BLaER1 treated with 17β-estradiol and CSF1 and Interleukin-3, amounts not matched to agents 10 nM and 100 nM (cell line): ENCODE measurements around the gene TAL1.

ENCODE experiments used
- H3K27ac ChIP-seq, 11 experiments: shearing (Covaris generic); formaldehyde crosslinking; 2 replicates each; pipeline ENCODE4 v1.8.1; 2022
- H3K27me3 ChIP-seq, 11 experiments: shearing (Covaris generic); formaldehyde crosslinking; 2 replicates each; pipeline ENCODE4 v1.8.1; 2022
- H3K36me3 ChIP-seq, 11 experiments: shearing (Covaris generic); formaldehyde crosslinking; 2 replicates each; pipeline ENCODE4 v1.8.1; 2022
- H3K4me1 ChIP-seq, 10 experiments: shearing (Covaris generic); formaldehyde crosslinking; 2 replicates each; pipeline ENCODE4 v1.8.1; 2022
- H3K4me2 ChIP-seq, 11 experiments: shearing (Covaris generic); formaldehyde crosslinking; 2 replicates each; pipeline ENCODE4 v1.8.1; 2022
- H3K4me3 ChIP-seq, 10 experiments: shearing (Covaris generic); formaldehyde crosslinking; 2 replicates each; pipeline ENCODE4 v1.8.1; 2022
- H3K9ac ChIP-seq, 11 experiments: shearing (Covaris generic); formaldehyde crosslinking; 2 replicates each; pipeline ENCODE4 v1.8.1; 2022
- H3K9me3 ChIP-seq, 11 experiments: shearing (Covaris generic); formaldehyde crosslinking; replicated peaks in 1 of 11; 2 replicates each; pipeline ENCODE4 v1.8.1; 2022
- H4K20me1 ChIP-seq, 11 experiments: shearing (Covaris generic); formaldehyde crosslinking; 2 replicates each; pipeline ENCODE4 v1.8.1; 2022
- Cebpa-rat ChIP-seq, 11 experiments: shearing (Covaris generic); IDR thresholded peaks; 2 replicates each; pipeline ENCODE4 v1.8.1; 2022

The TAL1 gene

DNA sequence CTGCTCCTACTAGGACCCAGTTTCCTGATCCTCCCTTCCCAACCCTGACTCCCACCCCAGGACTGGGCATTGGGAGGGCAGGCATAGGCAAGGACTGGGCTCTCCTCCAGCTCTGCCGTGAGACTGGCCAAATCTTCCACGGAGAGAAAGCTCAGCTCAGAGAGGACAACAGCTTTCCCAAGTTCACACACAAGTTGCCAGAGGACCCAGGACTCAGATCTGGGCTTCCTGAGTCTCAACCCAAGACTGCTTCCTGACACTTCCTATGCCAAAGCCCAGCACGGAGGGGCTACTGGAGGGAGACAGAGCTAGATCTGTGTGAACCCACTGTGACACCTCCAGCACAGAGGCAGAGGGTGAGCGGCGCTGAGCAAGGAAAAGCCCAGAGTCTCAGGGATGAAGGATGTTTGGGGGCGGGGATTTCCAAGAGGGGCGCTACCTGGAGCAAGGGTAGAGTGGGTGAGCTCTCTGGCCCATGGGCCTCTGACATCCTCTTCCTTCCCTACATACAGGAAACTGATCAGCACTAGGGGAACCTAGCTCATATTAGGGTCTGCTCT is 49.3 kb downstream of the TAL1 start:
- H3K9ac ChIP-seq, result 0 out of 22 replicates have a peak overlapping the region, but pooled peaks of 1 of the 11 experiments have one; percentile 42
- TF ChIP-seq Cebpa-rat (IDR thresholded peaks at IDR 0.05), result no peak
- no peaks in the 10 kb centered on the region for H3K9me3 ChIP-seq
- no peaks in the 10 kb centered on the region for H4K20me1 ChIP-seq
- no peak overlapping the region for H3K4me3 ChIP-seq
- H3K4me1 ChIP-seq, result peaks cover 6 to 26% (median 13%) of the 10 kb centered on the region in 10 experiments; a peak in 19 of 20 replicates
- H3K36me3 ChIP-seq, result no peaks in the 10 kb centered on the region
- no peak overlapping the region for H3K4me2 ChIP-seq
- no peaks in the 10 kb centered on the region for H3K27me3 ChIP-seq
- no peak overlapping the region for H3K27ac ChIP-seq

DNA sequence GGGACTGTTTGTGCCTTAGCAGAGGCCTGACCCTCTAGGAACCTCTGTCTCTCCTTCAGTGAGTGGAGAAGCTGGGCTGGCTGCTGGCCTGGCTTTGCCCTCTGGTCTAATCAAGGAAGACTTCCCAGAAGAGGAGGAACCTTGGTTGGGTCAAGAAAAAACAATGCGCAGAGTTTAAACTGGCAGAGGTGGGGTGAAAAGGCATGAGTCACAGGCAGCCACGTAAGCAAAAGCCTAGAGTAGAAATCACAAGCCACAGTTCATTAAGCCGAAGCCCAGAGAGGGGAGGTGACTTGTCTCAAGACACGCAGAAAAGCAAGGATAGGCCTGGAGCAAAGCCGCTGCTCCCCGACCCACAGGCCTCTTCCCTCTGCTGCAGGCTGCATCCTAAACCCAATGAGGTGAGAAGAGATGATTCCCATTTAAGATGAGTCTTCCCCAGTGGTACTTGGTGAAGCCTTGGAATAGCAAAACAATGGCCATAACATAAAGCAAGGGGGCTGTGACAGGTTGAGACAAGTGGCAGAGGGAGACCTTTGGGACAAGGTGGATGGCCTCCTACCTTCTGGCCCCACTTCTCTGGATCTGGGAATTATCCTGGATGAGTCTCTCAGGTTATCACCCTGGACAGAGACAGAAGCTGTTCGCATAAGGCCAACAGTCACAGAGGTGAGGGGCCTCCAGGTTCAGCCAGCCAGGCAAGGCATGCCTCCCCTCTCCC is 49.9 kb downstream of the TAL1 start:
- Histone ChIP-seq H3K27me3 (no peaks in the 10 kb centered on the region), H3K27ac (no peak overlapping the region), H3K9ac (peak overlapping the region in 2 of 11 experiments; percentile 15 to 42; a peak in 1 of 22 replicates), H3K4me2 (peak overlapping the region in 1 of 11 experiments; percentile 30; a peak in 1 of 22 replicates), H3K36me3 (no peaks in the 10 kb centered on the region), H3K4me3 (no peak overlapping the region), H3K9me3 (no peaks in the 10 kb centered on the region), H3K4me1 (peaks cover 6 to 26% (median 13%) of the 10 kb centered on the region in 10 experiments; a peak in 19 of 20 replicates), H4K20me1 (no peaks in the 10 kb centered on the region)
- no peak for TF ChIP-seq Cebpa-rat (IDR thresholded peaks at IDR 0.05)

DNA sequence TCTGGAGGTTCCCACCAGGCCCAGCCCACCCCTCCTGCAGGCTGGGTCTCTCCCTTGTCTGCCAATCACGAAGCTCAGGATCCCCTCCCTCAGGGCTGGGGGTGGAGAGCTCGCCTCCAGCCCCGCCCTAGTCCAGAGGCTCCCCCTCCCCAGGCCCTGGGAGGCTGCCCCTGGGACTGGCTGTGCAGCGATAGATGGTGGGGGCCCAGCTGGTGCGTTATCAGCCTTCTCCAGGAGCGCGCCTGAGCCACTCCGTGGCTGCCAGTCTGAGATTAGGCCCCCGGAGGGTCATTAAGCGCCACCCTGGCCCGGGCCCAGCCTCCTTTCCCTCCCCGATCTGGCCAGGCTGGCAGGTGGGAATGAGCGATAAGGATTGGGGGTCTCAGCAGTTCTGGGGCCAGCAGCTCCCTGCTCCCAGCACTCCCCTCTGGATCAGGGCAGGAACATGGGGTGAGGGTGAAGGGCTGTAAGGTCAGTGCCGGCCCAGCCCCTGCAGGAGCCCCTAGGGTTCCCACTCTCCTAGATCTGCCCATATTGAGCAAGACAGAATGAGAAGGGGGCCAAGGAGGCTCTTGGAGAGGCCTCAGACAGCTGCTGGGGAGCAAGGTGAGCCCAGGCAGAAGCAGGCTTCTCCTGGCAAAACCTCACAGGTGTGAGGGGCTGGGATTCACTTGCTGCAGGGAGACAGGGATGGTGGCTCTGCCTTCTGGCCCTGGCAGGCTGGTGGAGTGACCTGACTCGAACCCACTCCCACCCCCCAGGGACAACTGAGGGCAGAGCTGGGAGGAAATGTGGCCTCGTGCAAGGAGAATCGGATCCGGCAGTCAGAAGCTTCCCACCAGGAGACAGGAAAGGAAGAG is 50.7 kb downstream of the TAL1 start:
- Histone ChIP-seq H3K36me3 (no peaks in the 10 kb centered on the region), H3K27me3 (no peaks in the 10 kb centered on the region), H3K27ac (no peak overlapping the region), H3K9ac (peak overlapping the region in 1 of 11 experiments; percentile 15; a peak in 2 of 22 replicates), H3K4me3 (no peak overlapping the region), H3K4me1 (peaks cover 6 to 26% (median 13%) of the 10 kb centered on the region in 10 experiments; a peak in 19 of 20 replicates), H4K20me1 (no peaks in the 10 kb centered on the region), H3K9me3 (no peaks in the 10 kb centered on the region), H3K4me2 (peak overlapping the region in 1 of 11 experiments; percentile 30; a peak in 1 of 22 replicates)
- TF ChIP-seq Cebpa-rat (IDR thresholded peaks at IDR 0.05), result no peak

GRCh38 chr1:47180603-47181094 is 51.4 kb downstream of the TAL1 start:
- Histone ChIP-seq H3K27ac (no peak overlapping the region), H3K4me1 (peaks cover 6 to 26% (median 13%) of the 10 kb centered on the region in 10 experiments; a peak in 19 of 20 replicates), H3K4me2 (no peak overlapping the region), H3K4me3 (no peak overlapping the region), H3K9ac (no peak overlapping the region; a peak in 1 of 22 replicates), H3K36me3 (no peaks in the 10 kb centered on the region), H3K9me3 (no peaks in the 10 kb centered on the region), H4K20me1 (no peaks in the 10 kb centered on the region), H3K27me3 (no peaks in the 10 kb centered on the region)
- TF ChIP-seq Cebpa-rat (IDR thresholded peaks at IDR 0.05), result no peak

DNA sequence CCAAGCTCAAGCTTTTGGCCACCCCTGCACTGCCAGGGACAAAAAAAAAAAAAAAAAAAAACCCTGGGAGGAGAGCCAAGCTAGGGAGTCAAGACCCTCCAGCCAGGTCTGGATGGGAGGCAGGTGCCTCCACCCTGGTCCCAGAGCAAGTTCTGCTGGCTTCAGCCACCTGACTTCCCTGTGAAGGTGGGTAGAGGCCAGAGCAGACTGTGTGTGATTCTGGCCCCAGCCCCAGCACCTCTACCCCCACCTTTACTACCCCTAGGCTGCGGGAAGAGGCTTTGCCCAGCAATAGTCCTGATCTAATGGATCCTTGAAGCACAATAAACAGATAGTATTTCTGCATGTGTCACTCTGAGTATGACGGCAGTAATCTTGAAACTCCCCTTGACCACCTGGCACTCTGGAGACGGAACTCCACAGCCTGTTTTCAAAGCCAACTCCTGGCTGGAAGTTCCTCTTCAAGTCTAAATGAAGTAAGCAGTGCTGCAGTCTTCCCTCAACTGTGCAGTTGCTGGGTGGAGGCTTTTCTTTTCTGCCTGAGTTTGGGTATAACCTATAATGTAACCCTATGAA is 51.9 kb downstream of the TAL1 start:
- peak overlapping the region; percentile 71 to 95 (median 86); a peak in 21 of 22 replicates for H3K4me2 ChIP-seq
- H3K36me3 ChIP-seq, result no peaks in the 10 kb centered on the region
- no peaks in the 10 kb centered on the region for H3K9me3 ChIP-seq
- no peaks in the 10 kb centered on the region for H4K20me1 ChIP-seq
- peak overlapping the region in 2 of 10 experiments; percentile 59 to 62; a peak in 3 of 20 replicates for H3K4me3 ChIP-seq
- H3K27me3 ChIP-seq, result no peaks in the 10 kb centered on the region
- peak overlapping the region in 3 of 11 experiments; percentile 63 to 75 (median 65); a peak in 4 of 22 replicates for H3K9ac ChIP-seq
- no peak overlapping the region for H3K27ac ChIP-seq
- no peak for TF ChIP-seq Cebpa-rat (IDR thresholded peaks at IDR 0.05)
- peaks cover 6 to 26% (median 14%) of the 10 kb centered on the region in 10 experiments; a peak in 19 of 20 replicates for H3K4me1 ChIP-seq

DNA sequence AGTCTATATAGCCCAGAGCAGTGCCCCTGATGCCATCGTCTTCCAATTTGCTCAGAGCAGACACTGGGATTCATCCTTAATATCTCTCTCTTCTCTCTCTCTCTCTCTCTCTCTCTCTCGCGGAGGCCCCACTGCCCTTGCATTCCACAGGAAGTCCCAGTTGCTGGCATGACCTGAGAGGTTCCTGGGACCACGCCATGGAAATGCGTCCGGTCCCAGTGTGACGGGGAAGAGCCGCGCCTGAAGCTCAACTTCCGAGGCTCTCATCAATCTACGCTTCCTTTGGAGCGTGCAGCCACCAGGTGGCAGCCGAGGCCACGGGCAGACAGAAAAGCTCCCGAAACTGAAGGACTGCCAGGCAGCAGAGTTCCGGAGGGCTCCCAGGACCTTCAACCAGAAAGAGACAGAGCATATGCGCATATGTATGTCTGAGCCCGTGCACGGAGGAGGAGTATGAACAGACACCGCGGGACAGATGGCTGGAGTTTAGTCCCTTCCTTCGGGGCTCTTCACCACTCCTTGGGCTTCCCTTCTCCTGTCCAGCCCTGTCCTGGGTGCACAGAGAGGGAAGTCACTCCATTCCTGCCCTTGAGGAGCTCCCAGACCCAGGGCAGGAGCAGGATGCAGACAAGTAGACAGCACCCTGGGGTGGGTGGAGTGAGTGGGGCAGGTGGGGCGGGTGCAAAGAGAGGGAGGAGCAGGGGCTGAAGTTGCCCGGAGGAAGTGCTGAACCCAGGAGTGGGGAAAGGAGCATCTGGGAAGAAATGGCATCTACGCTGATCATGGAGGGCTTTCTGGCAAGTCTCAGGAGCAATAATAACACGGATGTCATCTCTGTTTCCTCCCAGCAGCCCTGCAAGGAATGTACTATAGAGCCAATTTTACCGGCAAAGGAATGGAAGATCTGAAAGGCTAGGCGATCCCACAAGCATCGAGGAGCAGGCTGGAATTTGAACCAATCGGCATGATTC is 52.7 kb downstream of the TAL1 start:
- H3K4me3 ChIP-seq, result peak overlapping the region; percentile 46 to 62 (median 54)
- no peaks in the 10 kb centered on the region for H3K36me3 ChIP-seq
- peak overlapping the region; percentile 71 to 95 (median 86) for H3K4me2 ChIP-seq
- no peaks in the 10 kb centered on the region for H3K27me3 ChIP-seq
- H3K4me1 ChIP-seq, result peaks cover 6 to 26% (median 15%) of the 10 kb centered on the region in 10 experiments; a peak in 19 of 20 replicates
- peak overlapping the region; percentile 23 to 75 (median 66); a peak in 21 of 22 replicates for H3K9ac ChIP-seq
- no peaks in the 10 kb centered on the region for H4K20me1 ChIP-seq
- no peaks in the 10 kb centered on the region for H3K9me3 ChIP-seq
- TF ChIP-seq Cebpa-rat (IDR thresholded peaks at IDR 0.05), result no peak
- H3K27ac ChIP-seq, result peak overlapping the region; percentile 20 to 72 (median 57); a peak in 18 of 22 replicates

DNA sequence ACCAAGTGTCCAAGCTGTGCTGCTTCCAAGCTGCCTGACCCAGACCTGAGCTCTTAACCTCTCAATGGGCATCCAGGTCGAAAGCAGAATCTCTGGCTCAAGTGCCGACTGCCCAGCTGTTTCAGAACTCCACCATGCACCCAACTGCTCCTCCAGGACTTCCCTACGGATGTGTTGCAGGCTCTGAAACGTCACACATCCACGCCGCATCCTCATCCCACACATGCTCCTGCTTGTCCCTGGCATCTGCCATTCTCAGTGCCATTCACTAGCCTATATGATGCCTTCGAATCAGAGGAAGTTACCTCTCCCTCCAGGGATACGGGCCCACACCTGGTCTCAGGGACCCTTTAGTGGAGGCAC is 53.4 kb downstream of the TAL1 start:
- Histone ChIP-seq H3K36me3 (no peaks in the 10 kb centered on the region), H3K4me2 (peak overlapping the region; percentile 51 to 95 (median 86)), H3K27ac (peak overlapping the region; percentile 20 to 72 (median 57); a peak in 17 of 22 replicates), H3K9me3 (no peaks in the 10 kb centered on the region), H3K9ac (peak overlapping the region in 10 of 11 experiments; percentile 23 to 75 (median 66); a peak in 19 of 22 replicates), H3K27me3 (no peaks in the 10 kb centered on the region), H3K4me1 (peaks cover 6 to 25% (median 15%) of the 10 kb centered on the region in 10 experiments; a peak in 19 of 20 replicates), H3K4me3 (peak overlapping the region; percentile 46 to 62 (median 54); a peak in 14 of 20 replicates), H4K20me1 (no peaks in the 10 kb centered on the region)
- no peak for TF ChIP-seq Cebpa-rat (IDR thresholded peaks at IDR 0.05)
